ENCODE measurements around the gene COPB2.

GRCh38 chr3:139318826-139319225 lies 70.6 kb downstream of the COPB2 start:
- TF ChIP-seq, protein P1, sequence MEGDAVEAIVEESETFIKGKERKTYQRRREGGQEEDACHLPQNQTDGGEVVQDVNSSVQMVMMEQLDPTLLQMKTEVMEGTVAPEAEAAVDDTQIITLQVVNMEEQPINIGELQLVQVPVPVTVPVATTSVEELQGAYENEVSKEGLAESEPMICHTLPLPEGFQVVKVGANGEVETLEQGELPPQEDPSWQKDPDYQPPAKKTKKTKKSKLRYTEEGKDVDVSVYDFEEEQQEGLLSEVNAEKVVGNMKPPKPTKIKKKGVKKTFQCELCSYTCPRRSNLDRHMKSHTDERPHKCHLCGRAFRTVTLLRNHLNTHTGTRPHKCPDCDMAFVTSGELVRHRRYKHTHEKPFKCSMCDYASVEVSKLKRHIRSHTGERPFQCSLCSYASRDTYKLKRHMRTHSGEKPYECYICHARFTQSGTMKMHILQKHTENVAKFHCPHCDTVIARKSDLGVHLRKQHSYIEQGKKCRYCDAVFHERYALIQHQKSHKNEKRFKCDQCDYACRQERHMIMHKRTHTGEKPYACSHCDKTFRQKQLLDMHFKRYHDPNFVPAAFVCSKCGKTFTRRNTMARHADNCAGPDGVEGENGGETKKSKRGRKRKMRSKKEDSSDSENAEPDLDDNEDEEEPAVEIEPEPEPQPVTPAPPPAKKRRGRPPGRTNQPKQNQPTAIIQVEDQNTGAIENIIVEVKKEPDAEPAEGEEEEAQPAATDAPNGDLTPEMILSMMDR (conservative IDR thresholded peaks at IDR 0.05), result no peak
- no peak for TF ChIP-seq EZH2 (IDR thresholded peaks at IDR 0.05; ENCODE audit: low read depth)
